IMR-90 (cell line): Measurements from ENCODE around the gene COX8A. TPM values are rescaled to one million over a fixed set of nuclear protein-coding genes. Genes with fewer than 3 reads are reported as not detected.
A peak's percentile ranks its signal among the peaks of the same experiment; 100 is the strongest.

ENCODE experiments used
- CTCF ChIP-seq: conservative IDR thresholded peaks from 2 replicates; pipeline ENCODE4 v1.5.1; 2012; ENCODE audit warnings: mild to moderate bottlenecking, low read depth, low read length, improper control_type of control experiment
- NFE2L2 ChIP-seq: fragments of 150-350 bp; IDR thresholded peaks from 2 replicates; pipeline ENCODE4 v1.6.1; 2016; ENCODE audit warnings: low read depth, mild to moderate bottlenecking, low read length
- SMC3 ChIP-seq: fragments of 150-350 bp; IDR thresholded peaks from 2 replicates; pipeline ENCODE4 v1.6.1; 2016; ENCODE audit warnings: low read depth, mild to moderate bottlenecking, antibody characterized with exemption, low read length, moderate library complexity
- polyA plus RNA-seq, 3 experiments: library from polyadenylated mRNA; depleted of rRNA; stranded (reverse); fragments of >200 nt; gene quantifications; 2 replicates each; pipeline ENCODE4 v1.2.3, GENCODE V29; 2012; ENCODE audit warnings: low replicate concordance in 1 of 3
- total RNA-seq: library from RNA; depleted of rRNA; stranded (reverse); fragments of >200 nt; gene quantifications from 2 replicates; pipeline ENCODE4 v1.2.3, GENCODE V29; 2012

The COX8A gene
- total and polyA plus RNA-seq, 2 of the 4 experiments (the other 2 are of a cell fraction): 250 to 598 TPM

- TF ChIP-seq SMC3 (no peak), NFE2L2 (no peak), CTCF (0 out of 2 replicates have a peak, but pooled peaks have one; percentile 14)
These were observed at the start of gene COX8A (continued) for GRCh38 chr11:63974259-63975143.
